A549 treated with ZK216348 at 1 μM for 4 hours (cell line): Measurements from ENCODE around the gene MAF. TPM values are rescaled to one million over a fixed set of nuclear protein-coding genes. Genes with fewer than 3 reads are reported as not detected.

Experiments
- total RNA-seq: library from RNA; stranded (reverse); fragments of 200-300 nt; extraction: Qiagen RNA extraction; gene quantifications from 5 replicates; pipeline ENCODE4 v1.2.3, GENCODE V29; 2022; ENCODE audit warnings: low read depth

The MAF gene
- total RNA-seq, result 0.25 to 0.55 TPM (median 0.39 TPM) in 5 replicates

DNA sequence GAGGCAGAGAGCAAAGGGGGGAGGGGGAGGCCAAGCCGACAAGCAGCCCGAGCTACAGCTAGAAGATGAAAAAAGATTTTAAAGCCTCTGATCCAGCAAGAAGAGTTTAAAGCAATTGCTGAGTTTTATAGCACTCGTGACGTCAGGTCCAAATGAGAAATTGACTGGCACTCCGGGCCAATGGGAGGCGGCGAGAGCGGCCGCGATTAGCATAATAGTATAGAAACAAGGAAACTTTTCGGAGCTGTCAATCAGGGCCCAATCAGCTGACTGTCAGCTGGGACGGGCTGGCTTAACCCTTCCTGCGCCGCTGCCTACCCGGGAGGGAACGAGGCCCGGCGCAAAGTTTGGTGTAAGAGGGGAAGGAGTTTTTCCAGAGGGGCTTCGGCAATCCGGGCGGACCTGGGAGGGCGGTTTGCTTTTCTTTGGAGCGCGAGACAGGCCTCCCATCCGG lies at the start of gene MAF:
Gene MAF (minus strand): TSS at position 100 of the 454 bp plus-strand sequence. CDS start 835 bp downstream, outside the sequence.

